Neural cell (in vitro differentiated cells): ENCODE data around the gene C10orf143. TPM values are rescaled to one million over a fixed set of nuclear protein-coding genes. Genes with fewer than 3 reads are reported as not detected.

ENCODE experiments used
- H2AFZ ChIP-seq: fragments of 200-600, 300-800 bp; sonication (generic), shearing (Covaris generic); 2 replicates; pipeline ENCODE4 v1.6.0; 2014; ENCODE audit warnings: low read depth, mild to moderate bottlenecking, antibody characterized with exemption, low read length, moderate library complexity
- H3F3A ChIP-seq: fragments of 200-600 bp; shearing (Covaris generic); 2 replicates; pipeline ENCODE4 v1.6.1; 2016; ENCODE audit warnings: mild to moderate bottlenecking, moderate library complexity, mixed read lengths, antibody characterized with exemption, low read length; ENCODE audit not compliant: insufficient read depth, poor library complexity, severe bottlenecking
- H3K27ac ChIP-seq: fragments of 200-600, 300-800 bp; sonication (generic), shearing (Covaris generic); 2 replicates; pipeline ENCODE4 v1.5.1; 2014; ENCODE audit warnings: mild to moderate bottlenecking, low read length, moderate library complexity
- H3K27me3 ChIP-seq: fragments of 300-800, 200-600 bp; sonication (generic), shearing (Covaris generic); 2 replicates; pipeline ENCODE4 v1.6.0; 2014; ENCODE audit warnings: mild to moderate bottlenecking, low read depth, low read length, moderate library complexity; ENCODE audit not compliant: insufficient read depth
- H3K36me3 ChIP-seq: fragments of 300-800, 200-600 bp; sonication (generic), shearing (Covaris generic); 2 replicates; pipeline ENCODE4 v1.5.1; 2014; ENCODE audit warnings: mild to moderate bottlenecking, antibody characterized with exemption, low read length, moderate library complexity; ENCODE audit not compliant: insufficient read depth
- H3K4me2 ChIP-seq: fragments of 300-800, 200-600 bp; sonication (generic), shearing (Covaris generic); 2 replicates; pipeline ENCODE4 v1.6.0; 2014; ENCODE audit warnings: mild to moderate bottlenecking, low read length
- H3K4me3 ChIP-seq: fragments of 300-800, 200-600 bp; sonication (generic), shearing (Covaris generic); 2 replicates; pipeline ENCODE4 v1.5.1; 2014; ENCODE audit warnings: mild to moderate bottlenecking, low read length, moderate library complexity
- H3K79me2 ChIP-seq: fragments of 200-600 bp; shearing (Covaris generic); replicated peaks from 2 replicates; pipeline ENCODE4 v1.6.0; 2014; ENCODE audit warnings: mild to moderate bottlenecking, low read length, moderate library complexity; ENCODE audit not compliant: insufficient read depth
- H3K9ac ChIP-seq: fragments of 300-800, 200-600 bp; sonication (generic), shearing (Covaris generic); 2 replicates; pipeline ENCODE4 v1.6.1; 2016; ENCODE audit warnings: mild to moderate bottlenecking, low read length, mixed read lengths
- H3K9me2 ChIP-seq: fragments of 200-600 bp; shearing (Covaris generic); 2 replicates; pipeline ENCODE4 v1.6.1; 2016; ENCODE audit warnings: mild to moderate bottlenecking, low read length, mixed read lengths; ENCODE audit not compliant: insufficient read depth
- H3K9me3 ChIP-seq: fragments of 200-600, 300-800 bp; sonication (generic), shearing (Covaris generic); 2 replicates; pipeline ENCODE4 v1.6.1; 2016; ENCODE audit warnings: mild to moderate bottlenecking, mixed run types, low read length, moderate library complexity, mixed read lengths
- H4K20me1 ChIP-seq: fragments of 200-600 bp; shearing (Covaris generic); 2 replicates; pipeline ENCODE4 v1.6.1; 2016; ENCODE audit warnings: mild to moderate bottlenecking, mixed run types; ENCODE audit not compliant: insufficient read depth
- CTCF ChIP-seq: fragments of 450-650 bp; IDR thresholded peaks from 2 replicates; pipeline ENCODE4 v1.5.1; 2014; ENCODE audit warnings: antibody characterized with exemption, mild to moderate bottlenecking, moderate library complexity; ENCODE audit not compliant: poor library complexity, severe bottlenecking
- EP300 ChIP-seq: fragments of 450-650 bp; conservative IDR thresholded peaks from 2 replicates; pipeline ENCODE4 v1.6.1; 2014; ENCODE audit warnings: antibody characterized with exemption, mild to moderate bottlenecking, moderate library complexity; ENCODE audit not compliant: poor library complexity, severe bottlenecking
- EZH2 ChIP-seq: fragments of 200-600, 300-800 bp; shearing (Covaris generic), sonication (generic); IDR thresholded peaks from 2 replicates; pipeline ENCODE4 v1.6.1; 2014; ENCODE audit warnings: antibody characterized with exemption, low read length, borderline replicate concordance, mild to moderate bottlenecking; ENCODE audit not compliant: insufficient read depth, poor library complexity, severe bottlenecking
- MXI1 ChIP-seq: fragments of 450-650 bp; conservative IDR thresholded peaks from 2 replicates; pipeline ENCODE4 v1.6.1; 2014; ENCODE audit warnings: antibody characterized with exemption, mild to moderate bottlenecking; ENCODE audit not compliant: poor library complexity, severe bottlenecking
- POLR2AphosphoS5 ChIP-seq: IDR thresholded peaks from 2 replicates; pipeline ENCODE4 v1.6.1; 2012
- RAD21 ChIP-seq: fragments of 450-650 bp; conservative IDR thresholded peaks from 2 replicates; pipeline ENCODE4 v1.6.1; 2014; ENCODE audit warnings: antibody characterized with exemption, mild to moderate bottlenecking, moderate library complexity
- REST ChIP-seq: IDR thresholded peaks from 2 replicates; pipeline ENCODE4 v1.6.1; 2012; ENCODE audit warnings: borderline replicate concordance
- SMC3 ChIP-seq: fragments of 450-650 bp; conservative IDR thresholded peaks from 2 replicates; pipeline ENCODE4 v1.6.1; 2014; ENCODE audit warnings: antibody characterized with exemption, mild to moderate bottlenecking, moderate library complexity; ENCODE audit not compliant: poor library complexity
- TAF1 ChIP-seq: IDR thresholded peaks from 2 replicates; pipeline ENCODE4 v1.6.1; 2012; ENCODE audit warnings: low read depth
- polyA plus RNA-seq: library from polyadenylated mRNA; depleted of rRNA; stranded (reverse); fragments of >200 nt; gene quantifications from 2 replicates; pipeline ENCODE4 v1.2.3, GENCODE V29; 2014

Gene C10orf143
- polyA plus RNA-seq, 1 donor from 2014 or later, result 1.4 TPM

- H3K36me3 ChIP-seq, result no peaks in the 10 kb centered on the region
- no peaks in the 10 kb centered on the region for H3K27me3 ChIP-seq
- peak within 1 kb of the TSS; percentile 96 for H2AFZ ChIP-seq
- H3K4me2 ChIP-seq, result peak within 1 kb of the TSS; percentile 93
- H3K79me2 ChIP-seq, result peaks cover 42% of the 10 kb centered on the region
- TF ChIP-seq TAF1 (peak; percentile 91), SMC3 (peak; percentile 34), REST (peak; percentile 56), MXI1 (peak; percentile 92), POLR2AphosphoS5 (peak; percentile 91), RAD21 (peak; percentile 37), EZH2 (no peak), EP300 (peak; percentile 29), CTCF (no peak)
- H4K20me1 ChIP-seq, result no peaks in the 10 kb centered on the region
- H3F3A ChIP-seq, result no peaks in the 10 kb centered on the region
- H3K27ac ChIP-seq, result peak within 1 kb of the TSS; percentile 67
- H3K9ac ChIP-seq, result peak within 1 kb of the TSS; percentile 79
- H3K9me2 ChIP-seq, result no peaks in the 10 kb centered on the region
- H3K4me3 ChIP-seq, result peak within 1 kb of the TSS; percentile 91
- H3K9me3 ChIP-seq, result no peaks in the 10 kb centered on the region
These were observed 25.8 kb upstream of the C10orf143 start, which contains the start of gene GLRX3 for GRCh38 chr10:130136226-130137089. TSS of gene GLRX3 (plus strand) at chr10:130136391. CDS start at chr10:130136421, 30 bp downstream.

GRCh38 chr10:130135676-130136225 is 25.1 kb upstream of the C10orf143 start:
- no peaks in the 10 kb centered on the region for H3F3A ChIP-seq
- no peaks in the 10 kb centered on the region for H3K9me3 ChIP-seq
- no peaks in the 10 kb centered on the region for H3K9me2 ChIP-seq
- H4K20me1 ChIP-seq, result no peaks in the 10 kb centered on the region
- H3K27ac ChIP-seq, result peak overlapping the region; percentile 67
- no peaks in the 10 kb centered on the region for H3K36me3 ChIP-seq
- no peak overlapping the region for H3K4me2 ChIP-seq
- H3K79me2 ChIP-seq, result peaks cover 37% of the 10 kb centered on the region
- H3K27me3 ChIP-seq, result no peaks in the 10 kb centered on the region
- H2AFZ ChIP-seq, result peak overlapping the region; percentile 96
- H3K9ac ChIP-seq, result peak overlapping the region; percentile 79
- H3K4me3 ChIP-seq, result peak overlapping the region; percentile 91
- TF ChIP-seq CTCF, result peak; percentile 13
- TF ChIP-seq EZH2, result no peak
